GM18873 (cell line): ENCODE measurements around the gene NEUROG3.

Experiments used
- ATAC-seq: cut with Tn5 transposase; IDR thresholded peaks from one replicate; pipeline ENCODE4 v1.9.1; 2021; ENCODE audit warnings: mild to moderate bottlenecking, moderate library complexity, moderate number of reproducible peaks; ENCODE audit not compliant: unreplicated experiment, low FRiP score

NEUROG3 gene, protein sequence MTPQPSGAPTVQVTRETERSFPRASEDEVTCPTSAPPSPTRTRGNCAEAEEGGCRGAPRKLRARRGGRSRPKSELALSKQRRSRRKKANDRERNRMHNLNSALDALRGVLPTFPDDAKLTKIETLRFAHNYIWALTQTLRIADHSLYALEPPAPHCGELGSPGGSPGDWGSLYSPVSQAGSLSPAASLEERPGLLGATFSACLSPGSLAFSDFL

DNA sequence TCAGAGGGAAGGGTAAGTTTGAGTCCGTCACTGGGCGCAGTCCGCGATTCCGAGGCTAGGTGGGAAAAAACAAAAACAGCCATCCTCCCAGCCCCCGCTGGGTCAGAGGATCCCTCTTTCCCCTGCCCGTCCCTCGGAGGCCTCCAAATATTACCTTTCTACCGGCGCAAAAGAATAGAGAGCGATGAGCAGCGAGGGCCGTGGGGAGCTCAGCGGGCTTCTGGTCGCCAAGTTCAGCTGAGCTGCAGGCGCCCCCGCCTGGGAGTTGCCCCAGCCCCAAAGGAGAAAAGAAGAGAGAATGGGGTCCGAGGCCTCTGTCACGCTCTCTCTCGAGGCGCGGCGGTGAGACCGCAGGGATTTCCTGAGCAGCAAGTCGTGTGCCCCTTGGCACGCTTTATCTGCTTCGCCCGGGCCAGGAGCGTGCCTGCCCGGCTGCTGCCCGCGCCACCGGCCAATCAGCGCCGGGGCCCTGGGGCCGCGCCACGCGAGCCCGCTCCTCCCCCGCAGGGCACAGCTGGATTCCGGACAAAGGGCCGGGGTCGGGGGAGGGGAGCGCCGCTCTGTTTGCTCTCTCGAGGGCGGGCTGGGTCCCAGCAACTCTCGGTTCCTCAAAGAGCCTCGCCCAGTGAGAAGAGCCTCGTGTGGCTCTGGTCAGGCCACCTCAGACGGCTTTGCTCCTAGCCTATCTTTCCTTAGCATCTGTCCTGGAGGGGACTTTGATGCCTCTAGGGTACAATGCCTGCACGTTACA, at the start of gene NEUROG3:
Gene NEUROG3, minus strand, starts transcription at position 367 of the 751 bp plus-strand sequence. CDS start 379 bp downstream, outside the sequence.
- peak; percentile 47 for ATAC-seq

DNA sequence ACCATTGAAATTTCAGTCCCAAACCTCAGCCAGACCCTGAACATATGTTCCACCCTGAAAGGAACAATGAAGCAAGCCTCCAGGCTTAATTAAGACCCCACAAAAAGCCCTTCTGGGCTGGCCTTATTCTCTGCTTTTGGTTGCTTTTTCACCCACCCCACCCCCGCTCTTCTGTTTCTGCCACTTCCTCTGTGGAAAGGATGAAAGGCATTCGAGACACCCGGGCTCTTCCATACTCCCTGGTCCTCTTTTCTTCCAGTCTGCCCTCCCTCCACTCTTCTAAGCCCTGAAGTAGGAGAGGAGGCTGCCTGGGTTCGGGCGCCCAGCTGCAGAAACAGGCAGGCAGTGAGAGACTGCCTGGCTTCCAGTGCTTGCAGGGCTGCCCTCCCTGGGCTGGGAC, 47.4 kb upstream of the NEUROG3 start:
- ATAC-seq = no peak

DNA sequence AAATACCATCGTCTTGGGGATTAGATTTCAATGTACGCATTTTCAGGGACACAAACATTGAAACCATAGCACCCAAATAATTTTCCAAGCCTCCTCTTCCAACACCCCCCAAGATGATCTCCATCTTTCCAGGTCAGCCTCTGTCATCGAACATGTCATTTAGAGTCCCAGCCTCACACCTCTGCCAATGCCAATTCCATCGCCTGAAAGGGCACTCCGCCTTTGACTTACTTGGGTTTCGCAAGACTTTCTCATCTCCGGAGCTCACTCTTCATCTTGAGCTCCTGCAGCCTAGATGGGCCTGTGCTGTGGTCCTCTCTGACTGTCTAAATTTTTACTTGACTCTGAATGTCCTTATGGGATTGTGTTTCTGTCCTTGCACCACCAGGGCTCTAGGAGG, 46.4 kb upstream of the NEUROG3 start:
- no peak for ATAC-seq

DNA sequence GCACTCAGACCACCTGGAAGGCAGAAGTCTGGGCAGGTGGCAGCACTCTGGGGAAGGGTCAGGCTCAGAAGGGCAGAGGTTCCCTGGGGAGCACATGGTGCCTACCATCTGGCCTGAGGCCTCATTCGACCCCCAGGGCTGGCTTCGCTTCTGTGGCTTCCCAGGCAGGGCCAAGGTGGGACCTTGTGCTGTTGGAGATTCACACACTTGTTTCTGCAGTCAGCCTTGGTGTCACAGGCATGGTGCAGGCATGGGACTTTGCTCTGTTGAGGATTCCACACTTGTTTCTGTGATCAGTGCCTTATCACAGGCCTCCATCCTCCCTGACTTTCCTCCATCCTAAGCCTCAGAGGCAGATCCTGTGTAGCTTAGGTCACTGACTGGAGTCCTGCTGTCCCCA, 45.5 kb upstream of the NEUROG3 start:
- no peak for ATAC-seq

DNA sequence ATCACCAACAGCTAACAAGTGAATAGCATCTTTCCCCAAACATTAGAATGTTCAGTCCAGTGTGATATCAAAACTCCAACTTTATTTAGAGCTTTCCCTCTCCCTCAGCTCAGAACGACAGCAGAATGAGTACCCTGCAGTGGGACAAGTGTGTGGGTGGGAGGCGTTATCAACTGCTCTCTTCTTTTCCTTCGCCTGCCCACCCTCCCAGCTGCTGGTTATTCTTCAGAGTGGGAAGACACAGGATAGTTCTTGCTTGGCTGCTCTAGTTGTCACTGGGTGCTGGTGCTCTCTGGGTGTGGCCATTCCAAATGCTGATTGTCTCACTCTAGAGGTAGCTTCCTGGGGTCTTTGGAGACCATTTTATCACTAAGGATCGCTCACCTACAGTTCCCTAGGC, 43.1 kb upstream of the NEUROG3 start:
- no peak for ATAC-seq

DNA sequence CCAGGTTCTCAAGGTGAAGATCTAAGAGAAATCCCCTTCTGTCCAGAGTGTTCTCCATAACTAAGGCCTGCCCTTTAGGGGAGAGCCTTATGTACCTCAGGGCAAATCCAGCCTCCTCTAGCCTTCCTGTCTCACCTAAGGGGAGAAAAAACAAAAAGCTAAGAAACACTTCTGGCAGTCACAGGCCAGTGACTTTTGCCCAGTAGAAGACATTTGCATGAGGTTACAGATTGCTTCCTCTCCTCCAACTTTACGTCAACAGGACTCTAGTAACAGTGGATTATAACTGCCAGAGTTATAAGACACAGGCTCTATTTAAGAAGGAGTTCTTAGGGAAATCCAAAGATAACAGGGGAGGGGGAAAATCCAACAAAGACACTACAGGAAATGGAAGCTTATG, 40.9 kb upstream of the NEUROG3 start:
- ATAC-seq = no peak

DNA sequence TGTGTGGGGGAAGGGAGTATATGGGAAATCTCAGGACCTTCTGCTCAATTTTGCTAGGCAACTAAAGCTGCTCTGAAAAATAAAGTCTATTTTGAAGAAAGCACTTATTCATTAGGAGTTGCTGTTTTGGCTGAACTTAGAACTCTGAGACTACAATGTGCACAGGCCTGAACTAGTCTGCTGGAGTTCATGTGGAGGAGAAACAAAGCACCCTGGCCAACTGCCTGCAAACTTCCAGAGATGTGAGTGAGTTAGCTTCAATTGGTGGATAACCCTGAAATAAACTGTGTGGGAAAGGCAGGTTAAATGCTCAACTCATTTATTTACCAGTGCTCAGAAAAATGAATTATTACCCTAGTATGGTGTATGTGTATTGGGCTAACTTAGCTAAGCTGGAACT, 39.5 kb upstream of the NEUROG3 start:
- no peak for ATAC-seq

DNA sequence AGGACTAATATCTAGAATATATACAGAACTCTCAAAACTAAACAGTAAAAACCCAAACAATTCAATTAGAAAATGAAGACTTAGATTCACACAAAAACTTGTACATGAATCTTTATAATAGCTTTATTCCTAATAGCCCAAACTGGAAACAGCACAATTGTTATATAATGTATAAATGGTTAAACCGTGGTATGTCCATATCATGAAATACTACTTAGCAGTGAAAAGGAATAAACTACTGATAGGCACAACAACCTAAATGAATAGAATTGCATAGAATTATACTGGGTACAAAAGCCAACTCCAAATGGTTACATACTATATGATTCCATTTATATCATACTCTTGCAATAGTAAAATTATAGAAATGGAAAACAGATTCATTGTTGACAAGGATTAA, 35.9 kb upstream of the NEUROG3 start:
- ATAC-seq = no peak

DNA sequence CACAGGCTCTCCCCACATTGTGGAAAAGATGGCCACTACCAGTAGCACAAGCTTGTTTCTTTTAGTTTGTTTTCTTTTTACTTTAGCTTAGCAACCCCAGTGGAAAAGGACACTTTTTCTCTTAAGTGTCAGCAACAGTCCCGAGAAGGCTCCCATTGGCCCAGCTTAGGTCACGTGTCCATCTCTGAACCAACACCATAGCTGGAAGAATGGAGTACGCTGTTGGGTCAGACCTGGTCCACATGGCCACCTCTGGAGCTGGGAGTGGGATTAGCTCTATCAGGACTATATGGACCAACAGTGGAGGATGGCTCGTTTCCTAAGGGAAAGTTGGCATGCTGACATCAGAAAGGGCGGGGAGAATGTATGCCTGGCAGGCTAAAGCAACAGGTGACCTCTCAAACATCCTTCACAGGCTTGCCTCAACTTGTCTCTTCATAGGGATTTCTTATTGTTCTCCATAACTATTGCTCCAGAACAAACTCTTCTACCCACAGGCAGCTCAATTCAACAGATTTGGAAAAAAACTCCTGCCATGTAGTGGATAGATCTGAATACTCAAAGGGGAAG, 27.6 kb upstream of the NEUROG3 start:
- no peak for ATAC-seq

DNA sequence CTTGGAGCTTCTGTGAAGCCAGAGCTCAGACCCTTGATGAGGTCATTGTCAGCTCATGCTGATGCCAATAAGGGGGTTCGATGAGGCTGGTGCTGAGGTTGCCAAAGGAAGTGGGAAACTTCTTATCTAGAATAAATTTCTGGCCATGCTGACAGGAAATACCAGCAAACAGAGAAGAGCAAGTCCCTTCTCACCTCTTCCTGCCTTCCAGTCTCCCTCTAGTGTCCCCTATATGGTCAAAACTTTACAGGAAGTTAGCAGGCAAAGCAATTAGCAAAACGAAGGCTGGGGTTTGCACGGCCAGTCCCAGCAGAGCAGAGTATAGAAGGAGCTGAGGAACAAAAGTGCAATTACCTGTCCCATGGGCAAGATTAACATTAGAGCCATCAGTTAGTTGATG, 15.1 kb upstream of the NEUROG3 start:
- ATAC-seq = no peak

DNA sequence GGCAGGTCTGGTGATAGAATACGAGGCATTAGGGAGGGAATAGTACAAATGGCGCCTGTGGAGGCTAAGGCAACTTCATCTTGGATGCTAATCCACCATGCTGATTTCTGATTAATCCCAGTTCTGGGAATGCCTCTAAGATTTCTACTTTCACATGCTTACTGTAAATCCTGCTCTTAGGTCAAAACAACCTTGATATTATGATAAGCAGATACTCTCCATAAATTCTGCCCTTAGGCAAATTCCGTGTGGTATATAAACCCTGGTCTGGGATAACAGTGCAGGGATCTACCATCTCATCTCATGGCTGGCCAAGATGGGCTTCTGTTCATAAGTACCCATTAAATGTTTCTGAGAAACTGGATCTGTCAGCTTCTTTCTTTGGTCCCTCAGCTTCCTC, 11.4 kb upstream of the NEUROG3 start:
- no peak for ATAC-seq

DNA sequence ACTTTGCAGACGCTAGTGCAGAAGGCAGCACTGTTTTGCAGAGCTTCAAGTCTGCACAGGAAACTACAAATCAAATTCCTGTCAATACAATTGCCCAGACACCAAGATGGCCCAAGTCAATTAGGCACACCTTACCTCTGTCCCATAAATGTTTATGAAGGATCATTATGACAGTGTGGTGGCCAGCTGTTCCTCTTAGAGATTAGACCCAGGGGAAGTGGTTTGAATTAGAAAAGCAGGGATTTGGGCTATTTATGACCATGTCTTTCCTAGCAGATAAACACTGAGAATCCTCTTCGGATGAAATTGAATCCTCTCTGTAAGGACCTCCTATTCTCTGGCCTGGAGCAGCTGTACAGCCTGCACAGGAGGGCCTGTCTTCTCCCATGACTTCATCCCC, 9.9 kb upstream of the NEUROG3 start:
- ATAC-seq = no peak

DNA sequence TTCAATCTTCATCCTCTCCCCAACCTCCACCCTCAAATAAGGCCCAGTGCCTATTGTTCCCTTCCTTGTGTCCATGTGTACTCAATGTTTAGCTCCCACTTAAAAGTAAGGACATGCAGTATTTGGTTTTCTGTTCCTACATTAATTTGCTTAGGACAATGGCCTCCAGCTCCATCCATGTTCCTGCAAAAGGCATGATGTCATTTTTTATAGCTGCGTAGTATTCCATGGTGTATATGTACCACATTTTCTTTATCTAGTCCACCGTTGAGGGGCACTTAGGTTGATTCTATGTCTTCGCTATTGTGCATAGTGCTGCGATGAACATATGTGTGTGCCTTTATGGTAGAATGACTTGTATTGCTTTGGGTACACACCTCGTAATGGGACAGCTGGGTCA, 7.2 kb upstream of the NEUROG3 start:
- ATAC-seq = no peak

DNA sequence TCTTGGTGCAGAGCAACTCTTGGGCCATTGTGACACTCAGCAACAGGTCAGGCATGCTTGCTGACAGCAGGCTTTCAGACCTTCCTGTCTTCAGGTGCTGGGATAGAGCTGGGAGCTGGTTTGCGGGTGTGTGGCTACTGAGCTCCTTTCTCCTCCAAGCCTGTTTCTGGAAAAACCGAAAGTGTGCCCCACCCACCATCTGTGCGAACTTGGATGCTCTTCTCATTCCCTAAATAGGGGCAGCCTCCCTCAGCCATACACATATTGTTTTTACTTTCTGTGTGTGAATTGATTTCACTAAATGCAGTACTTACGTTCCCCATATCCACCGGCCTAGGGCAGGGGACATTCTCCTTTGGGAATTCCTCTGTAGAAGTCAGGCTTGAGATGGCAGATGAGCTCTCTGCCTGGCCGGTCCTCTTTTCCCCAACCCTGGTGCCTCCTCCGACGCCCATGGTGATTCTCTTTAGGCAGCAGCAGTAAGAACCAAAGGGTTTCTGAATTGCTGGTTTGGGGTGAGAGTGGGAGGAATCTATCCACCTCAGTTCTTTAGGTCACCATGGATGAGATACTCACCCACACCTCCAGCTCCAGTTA, 6.3 kb upstream of the NEUROG3 start:
- no peak for ATAC-seq

DNA sequence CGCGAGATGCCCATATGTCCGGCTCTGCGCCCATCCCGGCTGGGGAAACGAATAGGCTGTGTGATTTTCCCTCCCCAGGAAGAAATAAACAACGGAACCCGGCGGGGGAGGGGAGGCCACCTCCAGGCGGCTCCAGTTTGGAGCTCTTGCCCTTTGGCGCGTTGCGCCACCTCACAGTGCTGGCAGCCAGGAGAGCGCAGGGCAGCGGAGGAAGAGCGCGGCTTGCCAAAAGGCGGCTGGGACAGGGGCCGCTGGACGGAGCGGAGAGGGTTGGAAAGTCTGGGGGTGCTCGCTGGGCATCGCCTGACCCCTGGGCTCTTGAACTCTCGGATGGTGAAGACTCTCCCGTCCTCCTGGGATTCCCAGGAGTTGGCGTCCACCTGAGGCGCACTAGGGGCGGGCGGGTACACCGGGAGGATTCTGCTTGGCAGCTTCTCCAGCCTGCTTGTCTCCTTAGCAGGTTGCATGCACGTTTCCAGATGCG, 5.3 kb upstream of the NEUROG3 start:
- no peak for ATAC-seq

DNA sequence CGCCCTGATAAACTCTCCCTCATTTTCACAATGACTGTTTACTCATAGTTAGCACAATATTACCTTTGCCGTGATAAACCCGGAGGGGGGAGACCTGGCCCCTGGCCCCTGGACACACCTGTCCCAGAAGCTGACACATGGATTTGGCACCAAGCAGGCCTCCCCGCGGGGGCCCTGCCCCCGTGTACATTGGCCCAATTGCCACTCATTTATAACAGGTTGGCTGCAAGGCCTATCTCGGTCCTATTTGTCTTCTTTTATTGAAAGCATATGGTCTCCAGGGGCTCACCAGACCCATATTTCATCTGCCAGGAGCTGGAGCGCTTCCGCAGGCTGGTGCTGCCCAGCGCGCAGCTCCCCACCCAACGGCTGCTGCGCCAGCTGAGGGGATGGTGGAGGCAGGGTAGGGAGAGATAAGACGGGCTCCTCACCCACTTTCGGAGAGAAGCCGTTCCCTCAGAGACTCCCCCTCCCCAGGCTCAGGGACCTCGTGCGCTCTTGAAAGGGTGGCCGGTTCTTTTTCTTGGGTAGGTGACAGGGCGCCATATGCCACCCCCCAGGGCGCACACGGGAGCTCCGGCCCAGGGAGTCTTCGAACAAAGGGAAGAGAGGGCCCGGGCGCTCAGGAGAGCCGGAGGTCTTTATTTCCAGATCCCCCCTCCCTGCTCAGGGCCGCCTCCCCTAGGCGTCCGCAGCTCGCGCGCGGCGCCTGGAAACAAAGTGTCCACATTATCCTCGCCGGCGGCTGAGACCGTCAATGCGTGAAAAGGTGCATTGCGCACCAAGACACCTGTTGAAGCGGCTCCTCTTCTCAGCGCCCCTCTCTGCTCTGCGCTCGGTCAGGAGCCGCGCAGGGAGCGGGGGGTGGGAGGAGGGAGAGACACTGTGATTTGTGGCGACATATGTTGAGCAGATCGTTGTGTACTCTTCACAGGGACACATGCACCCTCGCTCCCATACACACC, 4.3 kb upstream of the NEUROG3 start:
- ATAC-seq = no peak

DNA sequence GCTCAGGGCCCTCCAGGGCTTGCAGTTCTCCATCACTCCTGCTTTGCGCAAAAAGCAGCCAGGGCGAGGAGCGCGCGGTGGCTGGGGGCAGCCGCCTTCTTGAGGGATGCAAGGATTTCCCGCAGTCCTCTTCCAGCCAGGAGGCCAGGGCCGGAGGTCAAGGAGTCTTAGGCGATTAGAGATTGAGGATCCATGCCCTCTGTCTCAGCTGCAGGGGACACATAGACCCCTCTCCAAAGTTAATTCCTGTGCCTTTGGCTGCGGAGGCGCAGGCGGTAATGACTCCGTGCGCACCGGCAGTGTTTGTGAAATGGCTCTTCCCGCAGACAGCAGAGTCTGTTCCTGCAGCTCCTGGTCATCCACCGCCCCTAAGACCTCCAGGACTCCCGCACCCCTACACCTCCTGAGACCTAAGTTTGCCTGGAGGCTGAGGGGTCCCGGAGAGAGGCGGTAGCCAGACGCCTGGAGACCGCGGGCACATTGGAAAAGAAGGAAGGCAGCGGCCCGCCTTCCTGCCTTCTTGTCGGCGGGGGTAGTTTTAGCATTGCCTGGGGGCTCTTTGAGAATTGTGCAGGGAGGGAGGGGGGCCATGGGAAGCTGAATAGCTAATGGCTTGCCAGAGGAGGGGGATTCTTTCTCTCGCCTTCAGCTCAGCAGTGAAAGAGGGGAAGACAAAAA, 3.3 kb upstream of the NEUROG3 start:
- no peak for ATAC-seq

DNA sequence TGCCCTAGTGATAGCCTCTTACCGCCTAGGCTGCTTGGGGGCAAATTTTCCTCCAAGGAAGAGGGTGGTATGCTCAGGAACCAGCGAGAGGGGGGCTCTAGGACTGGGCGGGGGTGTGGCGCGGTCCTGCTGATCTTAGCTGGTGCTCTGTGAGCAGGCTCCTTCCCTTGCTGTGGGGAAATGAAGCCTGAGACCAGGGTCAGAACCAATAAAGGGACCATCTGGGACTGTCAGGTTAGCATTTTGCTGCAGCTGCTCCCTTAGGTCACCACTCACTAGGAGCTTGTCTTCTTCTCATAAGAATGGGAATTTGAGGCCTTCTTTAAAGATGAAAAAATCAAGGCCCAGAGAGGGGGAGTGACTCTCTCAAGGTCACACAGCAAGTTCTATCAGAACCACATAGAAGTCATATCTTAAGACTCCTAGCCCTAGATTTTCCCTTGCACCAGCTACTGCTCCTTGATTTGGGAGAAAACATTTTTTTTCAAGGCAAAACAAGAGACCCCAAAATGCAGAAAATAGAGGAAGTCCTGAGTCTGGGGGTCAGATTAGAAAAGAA, 2.0 kb upstream of the NEUROG3 start:
- ATAC-seq = no peak

DNA sequence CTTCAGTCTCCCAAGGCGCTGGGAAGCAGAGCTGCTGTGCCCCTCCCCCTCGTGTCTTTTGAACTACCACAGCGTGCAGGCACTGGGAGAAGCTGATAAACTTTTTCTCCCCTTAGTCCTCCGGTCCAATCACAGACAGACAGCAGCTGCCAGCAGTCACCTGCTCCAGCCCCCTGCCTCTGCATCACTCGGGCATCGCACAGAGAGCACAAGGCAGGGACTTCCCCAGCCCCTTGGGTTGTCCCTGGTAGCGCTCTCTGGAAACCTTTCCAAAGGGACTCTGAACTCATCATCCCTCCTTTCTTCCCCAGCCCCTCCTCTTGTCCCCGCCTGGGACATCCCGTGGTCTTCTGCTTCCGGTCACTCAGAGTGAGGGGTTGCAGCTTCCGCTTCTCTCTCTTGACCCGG, 1.4 kb upstream of the NEUROG3 start:
- ATAC-seq = no peak
